H1 (cell line): Measurements from ENCODE around the gene SEMA4D. TPM values are rescaled to one million over a fixed set of nuclear protein-coding genes. Genes with fewer than 3 reads are reported as not detected.

Experiments used
- CTCF ChIA-PET: fragments of 300-600 bp; sonication (Branson Sonifier 250); formaldehyde crosslinking; loops from one replicate; lab custom pipeline; 2021; ENCODE audit not compliant: partially characterized antibody; lab: Charles Lee
- POLR2A ChIA-PET: fragments of 300-600 bp; sonication (Branson Sonifier 250); formaldehyde crosslinking; loops from one replicate; lab custom pipeline; 2021; ENCODE audit warnings: inconsistent platforms; ENCODE audit not compliant: partially characterized antibody; lab: Charles Lee
- DNase-seq, 2 experiments: peaks; one replicate each; pipeline versions ENCODE4 v3.0.0 to v3.0.0-alpha.2; 2010 to 2022; ENCODE audit warnings: low spot score in 2 of 2, low read depth in 1 of 2, mixed read lengths in 1 of 2
- FAIRE-seq: peaks from 2 replicates; lab custom pipeline; 2011; peaks lifted over from hg19 to GRCh38; lab: Jason Lieb, UNC
- H2AFZ ChIP-seq: 2 replicates; pipeline ENCODE4 v1.8.1; 2012; ENCODE audit warnings: low read length, inconsistent platforms
- H2AK5ac ChIP-seq: 2 replicates; pipeline ENCODE4 v1.6.1; 2013; ENCODE audit warnings: low read depth, low read length
- H2BK120ac ChIP-seq: replicated peaks from 2 replicates; pipeline ENCODE3; 2013; ENCODE audit warnings: low read depth, low read length, inconsistent platforms
- H2BK12ac ChIP-seq: 2 replicates; pipeline ENCODE4 v1.6.1; 2013; ENCODE audit warnings: low read depth, low read length
- H2BK15ac ChIP-seq: 2 replicates; pipeline ENCODE4 v1.6.1; 2013; ENCODE audit warnings: low read length
- H2BK20ac ChIP-seq: 2 replicates; pipeline ENCODE4 v1.6.1; 2013; ENCODE audit warnings: low read length
- H2BK5ac ChIP-seq: 2 replicates; pipeline ENCODE4 v1.6.1; 2013; ENCODE audit warnings: low read depth, low read length
- H3K14ac ChIP-seq: 2 replicates; pipeline ENCODE4 v1.6.1; 2013; ENCODE audit warnings: inconsistent platforms; ENCODE audit not compliant: insufficient read length
- H3K18ac ChIP-seq: 2 replicates; pipeline ENCODE4 v1.6.1; 2013; ENCODE audit warnings: low read length; ENCODE audit errors: extremely low read depth
- H3K23ac ChIP-seq: 2 replicates; pipeline ENCODE4 v1.6.1; 2013; ENCODE audit warnings: inconsistent platforms; ENCODE audit not compliant: insufficient read length
- H3K23me2 ChIP-seq: 2 replicates; pipeline ENCODE4 v1.6.1; 2013; ENCODE audit warnings: low read depth, low read length
- H3K27ac ChIP-seq: 2 replicates; pipeline ENCODE4 v1.6.1; 2011; ENCODE audit warnings: low read depth, low read length, inconsistent platforms
- H3K27me3 ChIP-seq, 4 experiments: replicated peaks in 1 of 4; 1 replicate in 1 of 4; 2 replicates in 3 of 4; pipeline versions ENCODE4 v1.6.1 to v1.8.1; 2011 to 2013; ENCODE audit warnings: low read length in 3 of 4, mild to moderate bottlenecking in 3 of 4, inconsistent platforms in 2 of 4, mixed read lengths in 2 of 4, moderate library complexity in 1 of 4; ENCODE audit not compliant: control insufficient read depth in 3 of 4, insufficient read depth in 3 of 4; ENCODE audit errors: extremely low read depth in 1 of 4
- H3K36me3 ChIP-seq, 4 experiments: 2 replicates each; pipeline versions ENCODE4 v1.6.1 to v1.8.1; 2011 to 2013; ENCODE audit warnings: mild to moderate bottlenecking in 4 of 4, low read length in 3 of 4, moderate library complexity in 2 of 4, control low read depth in 1 of 4, inconsistent platforms in 1 of 4; ENCODE audit not compliant: insufficient read depth in 4 of 4, control insufficient read depth in 2 of 4
- H3K4ac ChIP-seq: replicated peaks from 2 replicates; pipeline ENCODE3; 2013; ENCODE audit warnings: low read length, low read depth, mixed read lengths, inconsistent platforms; ENCODE audit not compliant: insufficient read length
- H3K4me1 ChIP-seq, 4 experiments: replicated peaks in 1 of 4; 1 replicate in 1 of 4; 2 replicates in 3 of 4; pipeline versions ENCODE4 v1.6.1 to v1.8.1; 2011 to 2013; ENCODE audit warnings: low read length in 3 of 4, inconsistent platforms in 2 of 4, mixed read lengths in 1 of 4; ENCODE audit not compliant: insufficient read depth in 4 of 4, control insufficient read depth in 3 of 4
- H3K4me2 ChIP-seq, 2 experiments: 2 replicates each; pipeline versions ENCODE4 v1.6.1 to v1.8.1; 2011 to 2013; ENCODE audit warnings: low read depth in 2 of 2, low read length in 2 of 2, control low read depth in 1 of 2, inconsistent platforms in 1 of 2, mild to moderate bottlenecking in 1 of 2; ENCODE audit not compliant: insufficient read depth in 1 of 2
- H3K4me3 ChIP-seq, 4 experiments: fragments of 200-600, 300-600 bp in 1 of 4; sonication (generic), shearing (Covaris generic), sonication (Bioruptor Twin) in 1 of 4; 2 replicates each; pipeline versions ENCODE4 v1.5.1 to v1.8.1; 2011 to 2016; ENCODE audit warnings: low read length in 4 of 4, low read depth in 3 of 4, control low read depth in 2 of 4, inconsistent platforms in 2 of 4, mild to moderate bottlenecking in 2 of 4, mixed read lengths in 1 of 4, moderate library complexity in 1 of 4; ENCODE audit not compliant: insufficient read depth in 2 of 4; ENCODE audit errors: extremely low read depth in 1 of 4
- H3K56ac ChIP-seq: replicated peaks from 2 replicates; pipeline ENCODE3; 2013; ENCODE audit warnings: low read depth, mild to moderate bottlenecking, mixed read lengths, low read length, inconsistent platforms; ENCODE audit not compliant: insufficient read length
- H3K79me1 ChIP-seq: 2 replicates; pipeline ENCODE4 v1.6.1; 2013; ENCODE audit warnings: low read depth, low read length, control low read depth
- H3K79me2 ChIP-seq, 2 experiments: 2 replicates each; pipeline versions ENCODE4 v1.6.1 to v1.8.1; 2012 to 2013; ENCODE audit warnings: low read length in 2 of 2, mild to moderate bottlenecking in 2 of 2, inconsistent platforms in 1 of 2; ENCODE audit not compliant: insufficient read depth in 2 of 2, control insufficient read depth in 1 of 2
- H3K9ac ChIP-seq, 4 experiments: replicated peaks in 1 of 4; 1 replicate in 1 of 4; 2 replicates in 3 of 4; pipeline versions ENCODE4 v1.6.1 to v1.8.1; 2011 to 2013; ENCODE audit warnings: low read depth in 3 of 4, low read length in 3 of 4, control low read depth in 2 of 4, mild to moderate bottlenecking in 2 of 4, moderate library complexity in 2 of 4, inconsistent platforms in 1 of 4; ENCODE audit errors: extremely low read depth in 1 of 4
- H3K9me3 ChIP-seq, 2 experiments: 2 replicates each; pipeline versions ENCODE4 v1.6.1 to v1.8.1; 2012 to 2013; ENCODE audit warnings: mild to moderate bottlenecking in 2 of 2, moderate library complexity in 2 of 2, control low read depth in 1 of 2, inconsistent platforms in 1 of 2, low read depth in 1 of 2, low read length in 1 of 2, mixed read lengths in 1 of 2; ENCODE audit not compliant: insufficient read depth in 2 of 2
- H4K20me1 ChIP-seq, 2 experiments: replicated peaks in 1 of 2; 2 replicates each; pipeline versions ENCODE3 to v1.8.1; 2011 to 2013; ENCODE audit warnings: inconsistent platforms in 2 of 2, low read length in 2 of 2, mild to moderate bottlenecking in 1 of 2; ENCODE audit not compliant: insufficient read depth in 2 of 2, control insufficient read depth in 1 of 2
- H4K5ac ChIP-seq: 2 replicates; pipeline ENCODE4 v1.6.1; 2013; ENCODE audit warnings: low read length, low read depth, mixed read lengths, inconsistent platforms; ENCODE audit not compliant: insufficient read length
- H4K8ac ChIP-seq: 2 replicates; pipeline ENCODE4 v1.8.0; 2013; ENCODE audit warnings: mild to moderate bottlenecking, moderate library complexity, low read length, inconsistent platforms; ENCODE audit not compliant: insufficient read depth; ENCODE audit errors: extremely low read depth
- H4K91ac ChIP-seq: replicated peaks from 2 replicates; pipeline ENCODE3; 2013; ENCODE audit warnings: low read length, mixed read lengths, inconsistent platforms; ENCODE audit not compliant: insufficient read length
- ASH2L ChIP-seq: fragments of 200-600, 300-600 bp; sonication (generic); IDR thresholded peaks from one replicate; pipeline ENCODE4 v1.7.1; 2017; ENCODE audit warnings: low read length
- KDM1A ChIP-seq: fragments of 200-600, 300-600 bp; sonication (generic); IDR thresholded peaks from 2 replicates; pipeline ENCODE4 v1.7.1; 2016; ENCODE audit warnings: mild to moderate bottlenecking, low read length, borderline replicate concordance
- WGBS, 2 experiments: shearing (Covaris generic) in 1 of 2; methylation state at CpG; one replicate each; pipeline versions ENCODE4 v1.1.6 to v1.1.7; 2013 to 2015; ENCODE audit warnings: low lambda C conversion rate in 2 of 2, mixed read lengths in 2 of 2, inconsistent platforms in 1 of 2, low coverage in 1 of 2, missing lambda C conversion rate in 1 of 2; ENCODE audit not compliant: insufficient replicate concordance in 2 of 2, insufficient coverage in 1 of 2, insufficient read length in 1 of 2; ENCODE audit errors: extremely low coverage in 1 of 2, missing lambda C conversion rate in 1 of 2; 5-methylcytosine and 5-hydroxymethylcytosine counted together
- polyA plus RNA-seq, 7 experiments: library from polyadenylated mRNA; depleted of rRNA in 3 of 7; stranded (reverse) in 5 of 7; unstranded in 2 of 7; fragments of >200 nt in 5 of 7; fragments of 200-250 nt in 2 of 7; gene quantifications; 1 replicate in 5 of 7; 2 replicates in 1 of 7; 4 replicates in 1 of 7; pipeline versions ENCODE4 v1.2.1 to v1.2.3, GENCODE V29; 2011 to 2013; ENCODE audit warnings: missing spikeins in 2 of 7, mixed read lengths in 2 of 7
- total RNA-seq: library from RNA; stranded (reverse); fragmentation: NEBNext Ultra II Directional; extraction: Animal tissue kit (Norgen Biotek cat#: 25700); gene quantifications from 2 replicates; pipeline ENCODE4 v1.2.1, GENCODE V29; 2021
- TF ChIP-seq, protein P1 (sequence below): IDR thresholded peaks from 2 replicates; pipeline ENCODE4 v1.6.1; 2011; ENCODE audit warnings: low read length, improper control_type of control experiment

SEMA4D gene
- total and polyA plus RNA-seq, 2 of the 8 experiments (the other 6 are each of a cell fraction or from before 2014, with no cell fraction given), result 21.0 to 70.4 TPM

DNA sequence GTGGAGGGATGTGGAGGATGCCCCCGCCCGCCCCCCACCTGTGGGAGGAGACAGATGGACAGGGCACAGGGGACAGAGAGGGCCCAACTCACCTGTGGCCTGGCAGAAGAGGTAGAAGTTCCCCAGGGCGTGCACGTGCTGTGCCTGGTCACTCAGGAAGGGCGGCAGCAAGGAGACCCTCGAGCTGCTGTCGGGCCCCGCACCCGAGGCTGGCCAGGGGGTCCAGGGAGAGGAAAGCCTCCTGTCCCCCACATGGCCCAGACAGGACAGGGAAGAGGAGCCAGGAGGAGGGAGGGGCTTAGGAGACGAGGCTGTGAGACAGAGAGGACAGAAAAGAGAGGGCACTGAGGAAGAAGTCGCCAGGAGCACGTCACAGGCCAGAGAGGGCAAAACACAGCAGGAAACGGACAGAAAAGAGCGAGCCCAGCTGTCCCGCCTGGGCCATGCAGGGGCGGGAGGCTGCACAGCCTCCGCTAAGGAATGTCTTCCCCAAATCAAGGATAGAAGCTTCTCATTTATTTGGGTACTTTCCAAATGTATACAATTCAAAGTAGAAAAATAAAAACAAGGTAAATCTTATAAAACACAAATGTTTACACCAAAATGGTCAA lies 121.1 kb downstream of the SEMA4D start:
- H4K91ac ChIP-seq, result no peak overlapping the region
- no peak overlapping the region for H2AK5ac ChIP-seq
- H3K27me3 ChIP-seq, result no peaks in the 10 kb centered on the region
- no peak overlapping the region for H2BK5ac ChIP-seq
- H3K4me3 ChIP-seq, result no peak overlapping the region
- no peaks in the 10 kb centered on the region for H3K4me1 ChIP-seq
- ChIA-PET POLR2A (no interaction called here), CTCF (interaction anchor here (0.9 kb wide), 1 partner anchor 200 kb away, joined by 3 read pairs; no protein-coding TSS in a partner anchor)
- H3K79me2 ChIP-seq, result no peaks in the 10 kb centered on the region
- no peak overlapping the region for H2BK12ac ChIP-seq
- H2BK15ac ChIP-seq, result no peak overlapping the region
- H4K20me1 ChIP-seq, result peaks cover 2 to 12% of the 10 kb centered on the region in 2 experiments
- peaks cover 5% of the 10 kb centered on the region; the same call in 1 of the 2 replicates for H3K23me2 ChIP-seq
- H3K9ac ChIP-seq, result no peak overlapping the region
- H3K14ac ChIP-seq, result no peak overlapping the region
- H3K4ac ChIP-seq, result no peak overlapping the region
- H3K79me1 ChIP-seq, result no peaks in the 10 kb centered on the region
- H3K4me2 ChIP-seq, result no peak overlapping the region
- H4K5ac ChIP-seq, result no peak overlapping the region
- H4K8ac ChIP-seq, result peak overlapping the region; percentile 45; the same call in 1 of the 2 replicates
- H3K9me3 ChIP-seq, result no peaks in the 10 kb centered on the region
- FAIRE-seq, result no peak
- no peak overlapping the region for H3K27ac ChIP-seq
- no peak for DNase-seq
- no peak overlapping the region for H3K23ac ChIP-seq
- H3K36me3 ChIP-seq, result peaks cover 4 to 16% (median 7%) of the 10 kb centered on the region in 4 experiments; a peak in 6 of 8 replicates
- H3K18ac ChIP-seq, result no peak overlapping the region
- no peak overlapping the region for H3K56ac ChIP-seq
- H2AFZ ChIP-seq, result no peak overlapping the region
- H2BK120ac ChIP-seq, result no peak overlapping the region
- H2BK20ac ChIP-seq, result no peak overlapping the region
- 96% methylated on average over 17 of the region's 17 CpGs; no CpG with 5 or more reads in 1 of the 2 experiments for WGBS, 2 experiments
- TF ChIP-seq ASH2L (no peak), KDM1A (no peak)
- TF ChIP-seq, protein P1, sequence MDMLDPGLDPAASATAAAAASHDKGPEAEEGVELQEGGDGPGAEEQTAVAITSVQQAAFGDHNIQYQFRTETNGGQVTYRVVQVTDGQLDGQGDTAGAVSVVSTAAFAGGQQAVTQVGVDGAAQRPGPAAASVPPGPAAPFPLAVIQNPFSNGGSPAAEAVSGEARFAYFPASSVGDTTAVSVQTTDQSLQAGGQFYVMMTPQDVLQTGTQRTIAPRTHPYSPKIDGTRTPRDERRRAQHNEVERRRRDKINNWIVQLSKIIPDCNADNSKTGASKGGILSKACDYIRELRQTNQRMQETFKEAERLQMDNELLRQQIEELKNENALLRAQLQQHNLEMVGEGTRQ, result no peak
